HG02973 (cell line): ENCODE results near the gene CHRD.

ENCODE experiments used
- ATAC-seq: cut with Tn5 transposase; IDR thresholded peaks from one replicate; pipeline ENCODE4 v1.9.1; 2021; ENCODE audit warnings: moderate library complexity; ENCODE audit not compliant: unreplicated experiment

The CHRD gene

DNA sequence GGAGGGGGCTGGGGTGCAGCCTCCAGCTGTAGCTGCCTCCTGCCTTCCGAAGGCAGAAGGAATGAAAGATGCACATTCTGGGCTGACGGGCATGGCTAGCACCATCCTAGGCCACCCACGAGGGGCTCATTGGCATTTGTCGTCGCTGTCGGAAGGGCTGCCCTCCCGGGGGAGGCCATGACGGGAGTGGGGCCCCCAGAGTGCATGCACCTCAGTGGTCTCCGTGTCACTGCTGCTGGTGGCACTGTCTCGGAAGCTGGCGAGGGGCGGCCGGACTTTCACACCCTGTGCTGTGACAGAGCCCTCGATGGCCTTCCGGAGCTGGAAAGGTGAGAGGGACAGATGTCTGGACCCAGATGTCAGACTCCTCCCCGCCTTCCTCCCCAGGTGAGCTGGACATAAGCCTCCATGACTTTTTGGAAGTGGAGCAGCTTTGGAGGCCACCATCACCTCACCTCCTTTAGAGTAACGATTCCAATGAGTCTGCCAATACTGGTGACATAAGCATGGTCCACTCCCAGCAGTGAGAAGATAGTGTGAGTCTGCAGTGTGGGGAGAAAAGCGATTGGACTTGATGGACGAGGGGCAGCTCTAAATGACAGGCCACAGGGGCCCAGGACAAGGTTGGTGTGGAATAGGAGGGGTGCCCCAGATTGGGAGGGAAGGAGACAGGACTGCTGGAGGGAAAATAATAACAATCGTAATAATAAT is 33.2 kb upstream of the CHRD start:
- no peak for ATAC-seq

DNA sequence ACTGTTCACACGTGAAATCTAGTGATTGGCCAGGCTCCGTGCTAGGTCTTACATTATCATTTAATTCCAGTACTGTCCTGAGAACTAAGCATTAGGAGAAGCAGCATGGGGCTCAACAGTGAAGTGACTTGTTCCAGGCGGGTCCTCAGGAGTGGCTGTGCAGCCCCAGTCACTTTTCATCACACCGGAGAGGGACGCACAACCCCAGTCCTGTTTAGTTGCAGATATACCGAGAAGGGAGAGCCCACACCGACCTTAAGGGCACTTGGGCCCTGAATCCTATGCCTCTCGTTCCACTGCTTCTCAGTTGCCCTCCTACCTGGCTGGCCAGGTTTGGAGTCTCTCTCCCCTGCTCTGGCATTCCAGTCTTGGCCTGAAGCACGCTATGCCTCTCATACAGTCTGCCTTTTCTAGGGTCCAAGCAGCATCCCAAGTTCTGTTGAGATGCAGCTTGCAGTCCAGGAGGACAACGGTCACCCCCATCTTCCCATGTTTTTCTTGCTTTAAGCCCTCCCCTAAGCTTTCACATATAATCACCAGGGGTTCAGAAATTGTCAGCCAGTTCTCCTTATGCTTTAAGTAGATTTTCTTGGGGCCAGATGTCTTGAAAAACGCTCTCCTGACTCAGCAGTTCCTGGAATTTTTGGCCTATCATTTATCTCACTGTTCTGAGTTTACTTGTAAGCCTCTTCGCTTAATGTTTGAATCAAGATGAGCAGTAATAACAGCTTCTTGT is 32.4 kb upstream of the CHRD start:
- ATAC-seq: no peak

DNA sequence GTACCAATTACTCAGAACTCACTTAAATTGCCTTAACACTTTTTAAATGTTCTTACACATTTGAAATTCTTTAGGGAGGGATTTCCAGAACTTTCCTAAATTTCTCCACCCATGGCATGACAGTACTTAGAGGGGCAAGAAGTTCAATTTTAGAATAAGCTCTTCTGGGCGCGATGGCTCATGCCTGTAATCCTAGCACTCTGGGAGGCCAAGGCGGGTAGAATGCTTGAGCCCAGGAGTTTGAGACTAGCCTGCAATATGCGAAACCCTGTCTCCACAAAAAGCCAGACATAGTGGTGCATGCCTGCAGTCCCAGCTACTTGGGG is 31.8 kb upstream of the CHRD start:
- no peak for ATAC-seq

DNA sequence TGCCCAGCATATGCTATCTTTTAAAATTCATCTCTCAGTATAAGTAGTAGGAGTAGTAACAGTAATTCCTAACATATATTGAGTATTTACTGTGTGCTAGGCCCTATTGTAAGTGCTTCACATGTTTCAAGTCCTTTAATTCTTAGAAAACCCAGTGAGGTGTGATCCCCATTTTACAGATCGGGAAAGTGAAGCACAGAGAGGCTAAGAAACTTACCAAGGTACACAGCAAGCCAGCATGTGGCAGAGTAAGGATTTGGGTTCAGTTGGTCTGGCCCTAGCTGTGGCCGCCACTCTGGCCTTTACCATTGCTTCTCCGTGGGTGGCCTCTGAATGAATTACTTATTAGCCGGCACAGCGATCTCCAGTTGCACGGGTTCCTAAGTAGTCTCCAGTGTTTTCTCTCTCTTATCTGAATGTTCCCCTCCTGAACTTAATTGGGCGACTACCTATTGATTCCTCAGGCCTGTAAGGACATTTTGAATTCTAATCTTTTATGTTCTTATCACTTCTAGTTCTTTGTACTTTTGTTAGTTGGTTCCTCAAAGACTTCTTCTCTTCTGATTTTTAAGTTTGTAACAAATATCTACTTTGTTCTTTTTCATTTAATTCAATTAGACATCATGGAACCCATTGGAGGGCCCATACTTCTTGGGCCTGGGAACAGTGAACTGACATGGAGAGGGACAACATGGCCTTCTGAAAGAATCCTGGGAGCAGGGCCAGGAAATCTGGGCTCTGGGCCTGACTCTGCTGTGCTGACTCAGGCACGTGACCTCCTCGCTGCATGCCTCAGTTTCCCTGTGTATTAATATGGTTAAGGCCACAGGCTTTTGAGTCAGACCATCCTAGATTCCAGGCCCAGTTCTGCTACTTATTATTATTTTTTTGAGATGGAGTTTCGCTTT is 30.0 kb upstream of the CHRD start:
- no peak for ATAC-seq

DNA sequence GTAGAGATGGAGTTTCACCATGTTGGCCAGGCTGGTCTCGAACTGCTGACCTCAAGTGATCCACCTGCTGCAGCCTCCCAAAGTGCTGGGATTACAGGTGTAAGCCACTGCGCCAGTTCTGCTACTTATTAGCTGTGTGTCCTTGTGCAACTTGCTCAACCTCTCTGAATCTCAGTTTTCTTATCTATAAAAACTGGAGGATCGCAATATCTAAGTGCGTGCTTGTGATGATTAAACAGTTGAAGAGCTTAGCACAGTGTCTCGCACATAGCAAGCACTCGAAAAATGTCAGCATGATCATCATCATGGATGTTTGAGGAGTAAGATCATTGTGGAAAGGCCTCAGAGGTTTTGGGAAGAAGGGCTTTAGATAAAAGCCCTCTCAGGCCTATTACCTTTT is 29.2 kb upstream of the CHRD start:
- ATAC-seq: no peak

DNA sequence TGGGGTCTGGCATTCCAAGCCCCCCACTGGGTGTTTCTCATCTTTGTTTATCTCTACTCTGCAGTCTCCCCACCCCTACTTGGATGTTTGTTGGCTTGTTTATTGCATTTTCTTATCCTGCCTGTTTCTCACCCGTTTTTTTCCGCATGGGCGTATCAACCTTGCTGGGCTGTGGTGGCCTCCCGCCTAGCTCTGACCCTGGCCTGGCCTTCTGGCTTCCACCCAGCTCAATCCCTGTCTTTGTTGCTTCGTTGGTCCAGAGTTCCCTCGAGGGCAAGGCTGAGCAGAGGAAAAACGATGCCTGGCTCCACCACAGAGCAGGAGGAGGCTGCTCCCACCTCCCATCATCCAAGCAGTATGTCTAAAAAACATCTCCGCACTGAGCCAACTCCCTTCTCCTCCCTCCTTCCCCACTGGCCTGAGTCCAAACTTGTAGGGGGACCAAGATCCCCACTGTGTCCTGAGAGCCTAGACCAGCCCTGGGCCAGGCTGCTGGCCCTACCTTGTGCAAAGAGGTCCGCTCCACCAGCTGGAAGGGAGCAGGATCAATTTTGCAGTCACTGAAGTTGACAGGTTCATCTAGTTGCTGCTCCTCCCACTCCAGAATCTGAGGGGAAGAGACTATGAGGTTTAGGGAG is 28.2 kb upstream of the CHRD start:
- no peak for ATAC-seq

DNA sequence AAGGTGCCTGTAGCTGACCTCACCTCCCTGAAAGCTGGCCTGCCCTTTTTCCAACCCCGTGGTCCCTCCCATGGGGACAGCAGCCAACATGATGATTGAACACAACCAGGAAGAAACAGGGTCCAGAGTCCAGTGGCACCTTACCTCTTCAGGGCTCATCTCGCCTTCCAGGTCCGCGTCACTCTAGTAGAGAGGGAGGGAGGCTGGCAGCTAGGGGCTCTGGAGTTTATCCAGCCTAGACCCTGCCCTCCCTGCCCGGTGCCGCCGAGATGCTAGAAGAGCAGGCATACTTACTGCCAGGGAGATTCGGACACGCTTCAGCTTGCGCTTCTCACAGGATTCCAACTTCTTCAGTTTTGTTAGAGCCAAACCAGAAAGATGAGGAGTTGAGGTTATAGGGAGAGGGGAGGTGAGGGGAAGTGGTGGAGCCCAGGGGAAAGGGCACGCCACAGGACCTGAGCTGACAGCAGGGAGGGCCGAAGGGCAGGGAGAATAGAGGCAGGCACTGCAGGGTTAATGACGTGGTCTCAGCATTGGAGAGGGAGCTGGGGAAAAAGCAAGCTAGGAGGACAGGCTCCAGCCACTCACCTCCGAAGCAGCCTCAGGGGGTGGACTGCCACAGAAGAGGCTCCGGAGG is 27.6 kb upstream of the CHRD start:
- no peak for ATAC-seq

DNA sequence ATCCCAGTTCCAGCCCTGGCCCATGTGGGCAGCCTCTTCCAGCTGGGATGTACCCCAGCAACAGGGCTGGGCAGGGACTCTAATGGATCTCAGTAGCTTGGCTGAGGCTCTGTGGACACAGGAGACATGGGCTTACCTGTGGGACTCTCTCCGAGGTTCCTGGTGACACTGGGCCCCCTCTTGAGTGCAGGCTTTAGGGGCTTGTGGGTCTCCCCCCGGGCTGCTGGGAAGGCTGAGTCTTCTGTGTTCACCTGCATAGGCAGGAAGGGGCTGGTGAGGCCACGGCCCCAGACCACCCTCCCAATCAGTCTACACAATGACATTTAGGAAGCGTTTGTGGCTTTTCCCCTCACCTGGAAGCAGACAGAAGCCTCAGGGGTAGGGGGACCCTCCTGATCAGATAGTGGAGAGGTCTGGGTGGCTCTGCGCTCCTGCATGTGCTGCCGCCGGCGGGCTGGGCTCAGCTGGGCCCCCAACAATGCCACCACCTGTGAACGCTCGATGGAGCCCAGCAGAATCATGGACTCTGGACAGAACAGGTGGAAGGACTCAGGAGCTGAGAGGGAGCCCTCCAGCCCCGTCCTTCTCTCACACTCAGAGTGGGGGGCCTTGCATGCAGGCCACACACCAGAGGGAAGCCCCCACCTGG is 26.8 kb upstream of the CHRD start:
- no peak for ATAC-seq

DNA sequence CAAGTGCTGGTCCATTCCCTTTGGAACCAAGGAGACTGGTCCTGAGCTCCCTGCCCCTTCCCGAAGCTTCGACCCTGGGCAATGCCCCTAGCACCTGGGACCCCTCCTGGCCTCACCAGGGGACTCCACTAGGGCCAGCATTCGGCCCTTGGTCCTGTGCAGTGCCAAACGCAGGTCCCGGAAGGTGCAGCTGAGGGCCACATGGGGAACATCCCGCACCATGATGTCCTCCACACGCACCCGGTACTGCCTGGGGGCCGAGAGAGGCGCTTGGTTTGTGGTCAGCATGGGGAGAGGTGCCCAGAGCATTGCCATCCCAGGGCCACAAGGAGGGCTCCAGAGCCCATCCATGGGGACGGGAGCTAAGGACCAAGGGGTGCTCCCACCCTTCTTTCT is 26.3 kb upstream of the CHRD start:
- no peak for ATAC-seq

DNA sequence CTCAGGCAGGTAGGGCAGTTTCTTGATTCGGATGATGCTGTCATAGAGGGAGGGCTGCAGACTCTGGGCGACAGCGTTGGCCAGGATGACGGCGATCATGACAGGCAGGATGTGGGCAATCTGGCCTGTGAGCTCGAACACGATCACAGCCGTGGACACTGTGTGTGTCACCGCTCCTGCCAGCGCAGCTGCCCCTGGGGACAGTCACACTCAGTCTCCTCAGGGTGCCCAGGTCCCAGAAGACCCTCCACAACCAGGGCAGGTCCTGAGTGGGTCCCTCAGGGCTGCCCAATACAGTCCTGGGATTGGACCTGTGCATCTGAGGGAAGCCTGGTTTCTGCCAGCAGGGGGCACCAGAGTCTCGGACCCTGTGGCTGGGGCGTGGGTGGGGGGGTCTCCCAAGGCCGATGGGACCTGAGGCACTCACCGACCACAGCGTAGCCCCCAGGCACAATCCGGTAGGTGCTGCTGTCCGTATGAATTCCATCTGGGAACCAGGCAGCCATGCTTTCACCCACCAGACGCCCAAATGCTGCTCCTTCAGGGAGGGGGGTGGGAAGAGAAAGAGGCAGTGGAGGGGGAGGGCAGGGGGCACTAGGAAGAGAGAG is 25.6 kb upstream of the CHRD start:
- ATAC-seq: no peak

DNA sequence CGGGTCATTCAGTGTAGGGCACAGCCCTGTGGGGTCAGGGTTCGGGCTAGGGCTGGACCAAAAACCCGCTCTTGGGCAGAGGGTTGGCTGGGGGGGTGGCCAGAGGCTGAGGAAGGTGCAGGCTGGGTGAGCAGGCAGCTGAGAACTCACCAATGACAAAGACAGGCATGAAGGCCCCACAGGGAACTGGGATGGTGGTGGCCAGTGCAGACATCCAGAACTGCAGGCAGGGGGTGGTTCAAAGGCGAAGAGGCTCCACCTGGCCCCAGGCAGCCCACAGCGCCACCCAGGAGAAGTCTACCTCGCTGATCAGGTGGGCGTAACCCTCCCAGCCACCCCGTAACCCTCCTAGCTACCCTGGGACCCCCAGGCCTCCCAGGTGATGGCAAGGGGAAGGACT is 25.1 kb upstream of the CHRD start:
- ATAC-seq: no peak

DNA sequence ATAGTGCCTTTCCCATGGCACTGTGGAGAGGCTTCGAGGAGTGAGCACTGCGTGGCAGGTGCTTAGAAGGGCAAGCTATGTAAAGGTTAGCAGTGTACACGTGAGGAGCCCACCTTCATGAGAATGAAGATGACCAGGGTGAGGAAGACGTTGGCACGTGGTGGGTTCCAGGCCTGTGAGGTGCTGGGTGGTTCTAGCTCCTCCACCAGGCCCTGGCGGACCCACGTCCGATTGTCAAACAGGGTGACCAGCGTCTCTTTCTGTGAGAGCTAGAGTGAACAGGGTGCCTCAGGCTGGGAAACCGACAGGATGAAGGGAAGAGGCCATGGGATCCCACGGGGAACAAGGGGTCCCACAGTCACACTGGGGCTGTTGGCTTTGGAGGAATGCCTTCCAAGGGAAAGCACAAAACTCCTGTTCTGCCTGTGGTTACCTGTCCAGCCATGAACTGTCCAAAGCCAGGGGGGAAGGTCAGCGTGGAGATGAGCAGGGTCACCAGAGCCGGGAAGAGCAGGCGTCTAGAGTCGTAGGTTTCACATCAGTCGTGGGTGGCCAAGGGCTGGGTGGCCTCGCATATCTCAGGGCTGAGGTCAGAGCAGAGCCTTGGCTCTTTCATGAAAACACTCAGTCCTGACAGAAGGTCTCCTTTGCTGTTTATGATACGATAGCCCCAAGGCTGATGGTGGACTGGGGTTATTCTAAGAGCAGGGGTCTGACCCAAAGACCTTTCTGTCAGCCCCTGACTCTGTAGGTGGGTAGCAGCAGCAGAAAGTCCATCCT is 24.4 kb upstream of the CHRD start:
- no peak for ATAC-seq

DNA sequence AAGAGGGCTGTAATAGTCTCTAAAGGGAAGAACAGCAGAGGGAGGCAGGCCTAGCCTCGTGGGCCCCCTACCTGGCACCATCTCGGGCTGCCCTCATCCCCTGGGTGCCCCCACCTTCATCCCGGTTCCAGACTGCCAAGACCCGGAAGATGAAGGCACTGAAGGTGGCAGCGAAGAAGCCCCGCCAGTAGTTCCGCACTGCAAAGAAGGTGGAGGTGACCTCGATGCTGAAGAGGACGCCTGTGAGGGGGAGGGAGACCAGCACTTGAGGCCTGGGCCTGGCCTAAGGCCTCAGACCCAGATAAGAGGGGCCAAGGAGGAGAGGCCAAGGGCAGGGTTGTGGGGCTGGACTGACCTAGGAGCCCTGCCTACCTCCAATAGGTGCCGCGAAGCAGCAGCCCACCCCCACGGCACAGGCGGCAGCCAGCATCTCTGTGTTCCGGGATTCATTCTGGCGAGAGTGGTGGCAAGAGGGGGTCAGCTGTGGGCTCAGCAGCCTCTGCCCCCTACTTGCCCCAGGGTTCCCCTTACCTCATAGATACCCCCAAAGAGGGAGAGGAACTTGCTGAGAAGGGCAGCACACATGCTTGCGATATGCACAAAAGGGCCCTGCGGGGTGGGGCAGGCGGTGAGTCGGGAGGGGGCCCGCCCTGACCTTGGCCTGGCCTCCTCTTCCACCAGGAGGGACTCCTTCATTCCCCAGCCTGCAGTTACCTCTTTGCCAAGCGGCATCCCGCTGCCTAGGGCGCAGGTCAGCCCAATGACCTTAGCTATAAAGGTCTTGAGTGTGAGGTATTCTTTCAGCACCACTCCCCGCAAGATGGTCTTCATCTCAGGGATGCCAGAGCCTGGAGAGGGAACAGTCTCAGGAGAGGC is 22.4 kb upstream of the CHRD start:
- ATAC-seq: no peak

DNA sequence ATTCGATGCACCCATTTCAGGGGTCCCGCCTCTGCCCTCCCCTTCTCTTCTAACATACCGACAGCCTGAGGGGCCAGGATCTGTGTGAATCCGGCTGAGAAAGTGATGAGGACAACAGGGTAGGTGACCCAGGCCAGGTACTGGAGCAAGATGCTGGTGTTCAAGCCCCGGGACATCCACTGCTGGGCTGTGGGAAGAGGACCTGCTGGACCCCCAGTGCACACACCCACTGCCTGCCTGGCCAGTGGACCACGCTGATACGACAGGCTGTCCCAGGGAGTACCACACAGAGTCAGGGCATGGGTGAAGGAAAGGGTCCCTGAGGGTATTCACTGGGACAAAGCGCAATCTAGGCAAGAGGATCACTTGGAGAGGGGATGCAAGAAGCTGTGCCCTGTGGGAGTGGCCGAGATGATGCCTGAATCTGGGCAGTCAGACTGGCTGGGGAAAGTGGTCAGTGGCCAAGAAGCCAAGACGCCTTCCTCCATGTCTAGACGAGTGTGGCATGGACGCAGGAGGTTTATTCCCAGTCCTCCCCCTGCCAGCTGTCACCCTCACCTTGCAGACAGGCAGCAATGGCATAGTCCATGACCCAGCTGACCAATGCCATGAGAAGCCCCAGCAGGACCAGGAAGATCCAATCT is 21.6 kb upstream of the CHRD start:
- no peak for ATAC-seq

DNA sequence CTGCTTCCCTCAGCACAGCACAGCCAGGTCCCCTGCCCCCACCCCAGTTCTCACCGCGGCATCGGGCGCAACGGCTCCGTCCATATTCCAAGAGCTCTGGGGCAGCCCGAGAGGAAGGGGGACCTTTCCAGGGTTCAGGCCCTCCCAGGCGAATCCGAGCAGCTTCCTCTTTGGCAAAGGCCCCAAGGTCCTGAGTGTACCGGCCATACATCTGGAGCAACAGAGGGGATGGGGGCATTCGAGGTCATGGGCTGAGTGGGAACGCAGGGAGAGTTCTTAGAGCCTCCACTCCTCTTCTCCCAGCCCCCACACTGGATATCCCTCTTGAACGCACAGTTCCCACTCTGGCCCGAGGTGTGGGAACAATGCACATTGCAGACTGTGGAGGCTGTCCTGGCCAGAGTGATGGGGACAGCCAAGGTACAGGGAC is 20.9 kb upstream of the CHRD start:
- ATAC-seq: no peak

DNA sequence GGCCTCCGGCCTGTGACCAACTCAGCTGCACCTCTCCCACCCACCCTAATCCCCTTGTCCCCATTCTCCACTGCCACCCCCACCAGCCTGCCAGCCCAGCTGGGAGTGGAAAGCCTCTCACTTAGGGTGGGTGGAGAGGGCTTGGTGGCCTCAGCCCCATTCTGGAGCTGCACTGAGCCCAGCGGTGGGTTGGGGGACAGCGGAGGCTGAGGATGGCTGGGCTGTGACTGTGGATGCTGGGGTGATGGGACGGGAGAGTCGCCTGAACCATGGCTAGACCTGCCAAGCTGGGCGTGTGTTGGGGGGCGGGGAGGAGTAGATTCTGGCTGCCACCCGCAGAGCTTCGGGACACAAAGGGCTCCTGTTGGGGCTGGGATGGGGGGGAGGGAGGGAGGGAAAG is 20.2 kb upstream of the CHRD start:
- ATAC-seq: no peak

DNA sequence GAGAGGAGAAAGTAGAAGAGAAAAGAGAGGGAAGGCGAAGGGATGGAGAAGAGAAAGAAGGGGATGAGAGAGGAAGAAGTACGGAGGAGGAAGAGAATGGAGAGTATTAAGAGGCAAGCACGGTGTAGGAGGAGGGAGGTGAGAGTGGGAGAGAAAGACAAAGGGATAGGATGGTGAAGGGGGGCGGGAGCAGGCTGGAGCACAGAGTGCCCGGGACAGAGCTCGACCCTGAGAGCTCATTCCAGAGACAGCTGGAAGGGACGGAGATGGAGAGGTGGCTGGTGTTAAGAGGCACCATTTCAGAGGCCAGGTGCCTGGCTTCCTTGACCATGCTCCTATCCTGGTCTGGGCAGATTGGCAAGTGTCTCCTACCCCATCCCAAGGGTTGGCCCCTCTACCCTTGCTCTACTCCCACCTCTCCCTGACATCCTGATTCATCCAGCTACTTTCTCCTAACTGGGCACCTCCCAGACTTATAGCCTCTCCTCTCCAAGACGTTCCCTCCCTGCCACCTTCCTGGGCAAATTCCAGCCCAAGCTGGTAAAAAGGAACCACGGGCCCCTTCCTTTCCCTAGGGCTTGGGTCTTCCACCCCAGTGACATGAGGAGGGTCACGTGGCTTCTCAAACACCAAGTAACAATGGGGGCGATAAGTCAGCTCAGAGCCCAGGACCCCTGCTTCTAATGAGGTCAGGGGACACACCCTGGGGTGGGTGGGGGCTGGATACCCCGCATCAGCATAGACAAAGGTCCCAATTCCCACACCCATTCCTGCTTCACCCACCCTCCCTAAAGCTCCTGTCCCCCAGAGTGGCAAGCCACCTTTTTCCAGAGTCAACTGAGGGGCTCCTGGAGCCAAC is 19.6 kb upstream of the CHRD start:
- no peak for ATAC-seq
